Sigmoid colon (tissue), 4 donors: ENCODE data around the gene TNNC2.

Source experiments
- EP300 ChIP-seq, 4 donors: sonication (generic); formaldehyde crosslinking; IDR thresholded peaks; one replicate each; pipeline ENCODE4 v1.6.1; 2017; ENCODE audit warnings: antibody characterized with exemption in 4 of 4
- POLR2A ChIP-seq, 2 donors: fragments of 450-650 bp; IDR thresholded peaks; one replicate each; pipeline ENCODE4 v1.6.1; 2016; ENCODE audit warnings: antibody characterized with exemption in 2 of 2, mild to moderate bottlenecking in 2 of 2, moderate library complexity in 2 of 2
- POLR2AphosphoS5 ChIP-seq, 4 donors: sonication (generic); formaldehyde crosslinking; IDR thresholded peaks; one replicate each; pipeline ENCODE4 v1.6.1; 2017; ENCODE audit warnings: antibody characterized with exemption in 4 of 4
- TF ChIP-seq, protein P1 (sequence below), 4 experiments: fragments of 450-650 bp in 3 of 4; fragments of 200-600 bp in 1 of 4; IDR thresholded peaks; one replicate each; pipeline ENCODE4 v1.5.1; 2016 to 2019; ENCODE audit warnings: antibody characterized with exemption in 4 of 4, mild to moderate bottlenecking in 3 of 4, moderate library complexity in 2 of 4

DNA sequence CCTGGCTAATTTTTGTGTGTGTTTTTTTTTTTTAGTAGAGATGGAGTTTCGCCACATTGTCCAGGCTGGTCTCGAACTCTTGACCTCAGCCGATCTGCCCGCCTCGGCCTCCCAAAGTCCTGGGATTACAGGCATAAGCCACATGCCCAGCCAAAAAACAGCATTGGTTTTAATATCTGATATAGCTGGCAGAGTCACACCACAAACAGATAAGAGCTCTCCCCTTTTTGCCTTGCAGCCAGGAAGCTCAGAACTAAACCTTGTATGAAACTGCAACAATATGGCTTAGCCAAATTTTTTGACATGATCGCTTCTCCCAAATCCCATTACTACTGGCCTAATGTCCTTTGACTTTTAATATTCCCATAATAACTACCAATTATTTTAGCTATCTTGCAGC lies 25.2 kb upstream of the TNNC2 start:
- TF ChIP-seq POLR2AphosphoS5 (IDR thresholded peaks at IDR 0.05) (no peak), POLR2A (IDR thresholded peaks at IDR 0.05) (no peak), EP300 (IDR thresholded peaks at IDR 0.05) (no peak)
- TF ChIP-seq, protein P1, sequence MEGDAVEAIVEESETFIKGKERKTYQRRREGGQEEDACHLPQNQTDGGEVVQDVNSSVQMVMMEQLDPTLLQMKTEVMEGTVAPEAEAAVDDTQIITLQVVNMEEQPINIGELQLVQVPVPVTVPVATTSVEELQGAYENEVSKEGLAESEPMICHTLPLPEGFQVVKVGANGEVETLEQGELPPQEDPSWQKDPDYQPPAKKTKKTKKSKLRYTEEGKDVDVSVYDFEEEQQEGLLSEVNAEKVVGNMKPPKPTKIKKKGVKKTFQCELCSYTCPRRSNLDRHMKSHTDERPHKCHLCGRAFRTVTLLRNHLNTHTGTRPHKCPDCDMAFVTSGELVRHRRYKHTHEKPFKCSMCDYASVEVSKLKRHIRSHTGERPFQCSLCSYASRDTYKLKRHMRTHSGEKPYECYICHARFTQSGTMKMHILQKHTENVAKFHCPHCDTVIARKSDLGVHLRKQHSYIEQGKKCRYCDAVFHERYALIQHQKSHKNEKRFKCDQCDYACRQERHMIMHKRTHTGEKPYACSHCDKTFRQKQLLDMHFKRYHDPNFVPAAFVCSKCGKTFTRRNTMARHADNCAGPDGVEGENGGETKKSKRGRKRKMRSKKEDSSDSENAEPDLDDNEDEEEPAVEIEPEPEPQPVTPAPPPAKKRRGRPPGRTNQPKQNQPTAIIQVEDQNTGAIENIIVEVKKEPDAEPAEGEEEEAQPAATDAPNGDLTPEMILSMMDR (IDR thresholded peaks at IDR 0.05), result no peak
